A673 (cell line): ENCODE measurements around the gene MED22. TPM values are rescaled to one million over a fixed set of nuclear protein-coding genes. Genes with fewer than 3 reads are reported as not detected.

Experiments
- BruUV-seq: library from RNA; stranded (reverse); fragments of 400-500 nt; replicated peaks from 2 replicates; lab custom pipeline; 2021; lab: Mats Ljungman, UMichigan
- CTCF ChIA-PET: fragments of 300-600 bp; sonication (Branson Sonifier 250); formaldehyde crosslinking; loops from one replicate; lab custom pipeline; 2022; ENCODE audit warnings: antibody characterized with exemption; lab: Charles Lee
- POLR2A ChIA-PET: fragments of 300-600 bp; sonication (Branson Sonifier 250); formaldehyde crosslinking; loops from one replicate; lab custom pipeline; 2022; ENCODE audit warnings: antibody characterized with exemption; ENCODE audit not compliant: low non-redundant PET; lab: Charles Lee
- DNase-seq: peaks from one replicate; pipeline ENCODE4 v3.0.0-alpha.2; 2015; ENCODE audit warnings: low spot score
- H3K27ac ChIP-seq: fragments of 200-600 bp; sonication (generic); 2 replicates; pipeline ENCODE4 v1.5.1; 2016; ENCODE audit warnings: mixed run types, low read depth, mild to moderate bottlenecking, mixed read lengths, antibody characterized with exemption, low read length; ENCODE audit not compliant: poor library complexity, severe bottlenecking
- H3K27me3 ChIP-seq: fragments of 200-600 bp; sonication (generic); replicated peaks from 2 replicates; pipeline ENCODE4 v1.6.1; 2017; ENCODE audit warnings: mixed run types, low read depth, mild to moderate bottlenecking, mixed read lengths, antibody characterized with exemption, low read length; ENCODE audit not compliant: insufficient read depth, poor library complexity
- H3K36me3 ChIP-seq: fragments of 200-600 bp; sonication (generic); 2 replicates; pipeline ENCODE4 v1.6.1; 2016; ENCODE audit warnings: mixed run types, mild to moderate bottlenecking, mixed read lengths, antibody characterized with exemption, low read length; ENCODE audit not compliant: insufficient read depth, poor library complexity, severe bottlenecking
- H3K4me1 ChIP-seq: fragments of 200-600 bp; sonication (generic); 2 replicates; pipeline ENCODE4 v1.6.1; 2017; ENCODE audit warnings: mixed run types, mild to moderate bottlenecking, mixed read lengths, antibody characterized with exemption, low read length; ENCODE audit not compliant: insufficient read depth, poor library complexity, severe bottlenecking
- H3K4me3 ChIP-seq: fragments of 200-600 bp; sonication (generic); 2 replicates; pipeline ENCODE4 v1.5.1; 2016; ENCODE audit warnings: low read depth, mixed run types, mild to moderate bottlenecking, mixed read lengths, low read length; ENCODE audit not compliant: poor library complexity, severe bottlenecking
- H3K9me3 ChIP-seq: fragments of 200-600 bp; sonication (generic); 2 replicates; pipeline ENCODE4 v1.6.1; 2016; ENCODE audit warnings: mixed run types, low read depth, mild to moderate bottlenecking, mixed read lengths, antibody characterized with exemption, low read length; ENCODE audit not compliant: poor library complexity, severe bottlenecking
- EZH2 ChIP-seq: fragments of 200-600 bp; sonication (generic); IDR thresholded peaks from 2 replicates; pipeline ENCODE4 v1.6.1; 2017; ENCODE audit warnings: borderline replicate concordance, low read depth, mild to moderate bottlenecking, mixed read lengths, antibody characterized with exemption, low read length; ENCODE audit not compliant: poor library complexity, severe bottlenecking
- intact Hi-C: fragments of 100-400 bp; cut with micrococcal nuclease; formaldehyde crosslinking; loops from one replicate; pipeline ENCODE4 v1.10.0; 2022; ENCODE audit not compliant: unreplicated experiment
- total RNA-seq: library from RNA; stranded (reverse); gene quantifications from 2 replicates; pipeline ENCODE4 v1.2.3, GENCODE V29; 2021
- TF ChIP-seq, protein P1 (sequence below): fragments of 300-800, 200-600 bp; sonication (generic); conservative IDR thresholded peaks from 2 replicates; pipeline ENCODE4 v1.5.1; 2017; ENCODE audit warnings: low read depth, mild to moderate bottlenecking, antibody characterized with exemption, low read length, moderate library complexity, mixed read lengths

The MED22 gene
- total RNA-seq, 1 experiment from 2014 or later = 46.2 TPM

- intact Hi-C loops = no loop called here
- Histone ChIP-seq H3K4me1 (no peaks in the 10 kb centered on the region), H3K27me3 (no peaks in the 10 kb centered on the region), H3K4me3 (no peak overlapping the region), H3K9me3 (no peaks in the 10 kb centered on the region), H3K36me3 (no peaks in the 10 kb centered on the region), H3K27ac (no peak overlapping the region)
- DNase-seq = no peak
- ChIA-PET CTCF (no interaction called here), POLR2A (no interaction called here)
- BruUV-seq = no TSS peak
- TF ChIP-seq EZH2 = no peak
- TF ChIP-seq, protein P1, sequence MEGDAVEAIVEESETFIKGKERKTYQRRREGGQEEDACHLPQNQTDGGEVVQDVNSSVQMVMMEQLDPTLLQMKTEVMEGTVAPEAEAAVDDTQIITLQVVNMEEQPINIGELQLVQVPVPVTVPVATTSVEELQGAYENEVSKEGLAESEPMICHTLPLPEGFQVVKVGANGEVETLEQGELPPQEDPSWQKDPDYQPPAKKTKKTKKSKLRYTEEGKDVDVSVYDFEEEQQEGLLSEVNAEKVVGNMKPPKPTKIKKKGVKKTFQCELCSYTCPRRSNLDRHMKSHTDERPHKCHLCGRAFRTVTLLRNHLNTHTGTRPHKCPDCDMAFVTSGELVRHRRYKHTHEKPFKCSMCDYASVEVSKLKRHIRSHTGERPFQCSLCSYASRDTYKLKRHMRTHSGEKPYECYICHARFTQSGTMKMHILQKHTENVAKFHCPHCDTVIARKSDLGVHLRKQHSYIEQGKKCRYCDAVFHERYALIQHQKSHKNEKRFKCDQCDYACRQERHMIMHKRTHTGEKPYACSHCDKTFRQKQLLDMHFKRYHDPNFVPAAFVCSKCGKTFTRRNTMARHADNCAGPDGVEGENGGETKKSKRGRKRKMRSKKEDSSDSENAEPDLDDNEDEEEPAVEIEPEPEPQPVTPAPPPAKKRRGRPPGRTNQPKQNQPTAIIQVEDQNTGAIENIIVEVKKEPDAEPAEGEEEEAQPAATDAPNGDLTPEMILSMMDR = no peak
These were observed 36.9 kb upstream of the MED22 start for GRCh38 chr9:133384736-133385321.

DNA sequence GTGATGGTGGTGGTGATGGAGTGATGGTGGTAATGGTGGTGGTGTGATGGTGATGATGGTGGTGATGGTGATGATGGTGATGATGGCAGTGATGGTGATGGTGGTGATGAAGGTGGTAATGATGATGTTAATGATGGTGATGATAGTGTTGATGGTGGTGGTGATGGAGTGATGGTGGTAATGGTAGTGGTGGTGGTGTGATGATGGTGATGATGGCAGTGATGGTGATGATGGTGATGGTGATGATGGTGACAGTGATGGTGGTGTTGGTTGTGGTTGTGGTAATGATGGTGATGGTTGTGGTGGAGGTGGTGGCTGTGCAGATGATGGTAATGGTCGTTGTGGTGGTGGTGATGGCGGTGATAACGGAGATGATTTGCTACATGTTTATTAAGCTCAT, 35.5 kb upstream of the MED22 start:
- intact Hi-C loops = no loop called here
- Histone ChIP-seq H3K9me3 (no peaks in the 10 kb centered on the region), H3K4me3 (no peak overlapping the region), H3K36me3 (no peaks in the 10 kb centered on the region), H3K4me1 (no peaks in the 10 kb centered on the region), H3K27me3 (no peaks in the 10 kb centered on the region), H3K27ac (no peak overlapping the region)
- CTCF ChIA-PET = no interaction called here
- no TSS peak for BruUV-seq
- POLR2A ChIA-PET = no interaction called here
- TF ChIP-seq EZH2 = no peak
- TF ChIP-seq, protein P1 = no peak
- DNase-seq = no peak

- no peak for DNase-seq
- POLR2A ChIA-PET = no interaction called here
- H3K4me1 ChIP-seq = peaks cover 7% of the 10 kb centered on the region
- no peaks in the 10 kb centered on the region for H3K36me3 ChIP-seq
- H3K4me3 ChIP-seq = no peak overlapping the region
- H3K9me3 ChIP-seq = no peaks in the 10 kb centered on the region
- TF ChIP-seq EZH2 = no peak
- TF ChIP-seq, protein P1 = no peak
- H3K27ac ChIP-seq = no peak overlapping the region
- H3K27me3 ChIP-seq = no peaks in the 10 kb centered on the region
- no TSS peak for BruUV-seq
- intact Hi-C loops = no loop called here
- CTCF ChIA-PET = no interaction called here
These were observed 34.7 kb upstream of the MED22 start for GRCh38 chr9:133382507-133383141.
